ENCODE results near the gene CCDC158.
"Not testable (repeated sequence)": the region's sequence is repeated elsewhere in the genome, so short reads cannot be mapped to it uniquely, and the experiment has no call there.

Gene CCDC158

DNA sequence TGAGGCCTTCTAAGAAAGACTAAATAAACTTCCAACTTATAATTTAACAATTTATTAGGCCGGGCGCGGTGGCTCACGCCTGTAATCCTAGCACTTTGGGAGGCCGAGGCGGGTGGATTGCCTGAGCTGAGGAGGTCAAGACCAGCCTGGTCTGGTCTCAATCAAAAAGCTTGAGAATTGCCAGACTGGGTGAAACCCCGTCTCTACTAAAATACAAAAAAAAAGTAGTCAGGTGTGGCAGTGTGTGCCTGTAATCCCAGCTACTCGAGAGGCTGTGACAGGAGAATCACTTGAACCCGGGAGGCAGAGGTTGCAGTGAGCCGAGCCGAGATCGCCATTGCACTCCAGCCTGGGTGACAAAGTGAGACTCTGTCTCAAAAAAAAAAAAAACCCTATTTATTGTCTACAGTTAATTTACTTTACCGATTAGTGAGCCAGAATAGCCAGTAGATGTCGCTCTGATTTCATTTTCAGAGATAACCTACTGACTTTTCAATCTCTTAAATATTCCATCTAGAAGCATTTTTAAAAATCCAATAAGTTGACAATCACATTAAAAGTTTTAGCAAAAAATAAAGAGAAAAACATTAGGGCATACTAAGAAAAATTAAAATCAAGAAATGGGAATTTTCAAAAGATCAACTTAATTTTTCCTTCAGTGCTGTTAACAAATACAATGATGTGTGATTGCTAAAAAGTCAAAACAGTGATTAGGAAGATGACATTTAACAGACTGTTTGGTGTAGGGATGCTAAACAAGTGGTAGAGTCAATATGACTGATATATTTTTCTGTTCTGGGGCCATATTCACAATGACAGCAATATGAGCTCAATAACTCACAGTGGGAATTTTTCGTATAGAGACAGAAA lies 9.8 kb upstream of the CCDC158 start:
- DNase-seq (ENCODE audit: low spot score), result no peak

DNA sequence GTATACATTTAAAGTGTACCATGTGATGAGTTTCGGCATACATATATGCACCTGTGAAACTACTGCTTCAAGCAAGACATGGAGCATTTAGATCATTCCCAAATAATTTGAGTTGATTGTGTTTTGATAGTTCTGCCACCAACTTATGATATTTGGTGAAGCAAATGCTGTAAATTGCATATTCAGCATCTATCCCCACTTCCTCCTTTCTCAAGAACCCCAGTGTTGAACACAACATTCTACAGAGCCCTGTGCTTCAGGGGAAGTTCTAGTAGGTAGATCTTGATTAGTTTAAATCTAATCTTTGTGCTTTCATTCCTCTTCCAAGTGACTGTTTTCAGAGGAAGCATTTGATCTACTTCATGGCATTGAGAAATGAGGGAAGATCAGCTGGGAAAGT lies 8.7 kb upstream of the CCDC158 start:
- no peak for DNase-seq (ENCODE audit: low spot score)

DNA sequence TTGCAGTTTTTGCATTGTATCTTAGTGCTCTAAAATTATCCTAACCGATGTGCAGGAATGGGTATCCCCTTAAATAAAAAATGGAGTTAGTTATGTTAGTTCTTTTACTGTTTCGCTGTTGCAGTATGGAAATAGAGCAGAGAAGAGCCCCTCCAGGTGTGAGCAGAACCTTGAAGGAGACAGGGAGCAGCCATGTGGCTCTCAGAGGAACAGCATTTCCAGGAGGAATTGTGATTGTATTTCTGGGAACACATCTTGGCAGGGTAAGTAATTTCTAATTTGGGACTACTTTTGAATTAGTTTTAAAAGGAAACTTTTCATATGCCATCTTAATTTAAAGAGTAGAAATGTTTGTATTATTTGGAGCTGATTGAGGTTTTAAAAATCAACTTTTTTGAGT lies 5.3 kb upstream of the CCDC158 start:
- no peak for DNase-seq (ENCODE audit: low spot score)

DNA sequence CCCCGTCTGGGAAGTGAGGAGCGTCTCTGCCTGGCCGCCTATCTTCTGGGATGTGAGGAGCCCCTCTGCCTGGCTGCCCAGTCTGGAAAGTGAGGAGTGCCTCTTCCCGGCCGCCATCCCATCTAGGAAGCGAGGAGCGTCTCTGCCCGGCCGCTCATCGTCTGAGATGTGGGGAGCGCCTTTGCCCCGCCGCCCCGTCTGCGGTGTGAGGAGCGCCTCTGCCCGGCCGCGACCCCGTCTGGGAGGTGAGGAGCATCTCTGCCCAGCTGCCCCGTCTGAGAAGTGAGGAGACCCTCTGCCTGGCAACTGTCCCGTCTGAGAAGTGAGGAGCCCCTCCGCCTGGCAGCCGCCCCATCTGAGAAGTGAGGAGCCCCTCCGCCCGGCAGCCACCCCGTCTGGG lies 2.2 kb upstream of the CCDC158 start:
- DNase-seq (ENCODE audit: low spot score), result not testable (repeated sequence)

DNA sequence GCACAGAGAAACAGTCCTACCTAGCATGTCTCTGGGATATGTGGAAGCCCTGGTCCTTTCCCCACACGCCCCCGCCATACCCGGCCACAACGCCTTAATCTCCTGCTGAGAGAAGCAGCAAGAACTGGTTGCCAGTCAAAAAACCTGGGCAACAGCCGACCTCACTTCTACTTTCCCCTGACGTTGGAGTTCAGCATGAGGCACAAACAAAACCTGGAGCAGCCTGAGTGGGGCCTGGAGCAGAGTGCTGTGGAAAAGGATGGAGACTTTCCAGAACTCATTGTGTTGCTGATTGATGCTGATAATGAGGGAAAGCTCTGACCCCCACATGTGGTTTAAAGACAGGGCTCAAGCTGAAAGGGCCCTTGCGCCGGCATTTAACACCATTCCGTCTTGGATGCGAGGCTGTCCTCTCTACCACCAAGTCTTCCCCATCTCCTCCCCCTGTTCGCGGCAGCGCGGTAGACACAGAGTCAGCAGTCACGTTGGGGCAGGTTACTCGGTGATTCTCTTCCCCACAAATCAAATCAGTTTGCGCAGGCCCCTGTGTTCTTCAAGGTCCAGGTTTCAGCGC lies 666 bp downstream of the CCDC158 start:
- no peak for DNase-seq (ENCODE audit: low spot score)

DNA sequence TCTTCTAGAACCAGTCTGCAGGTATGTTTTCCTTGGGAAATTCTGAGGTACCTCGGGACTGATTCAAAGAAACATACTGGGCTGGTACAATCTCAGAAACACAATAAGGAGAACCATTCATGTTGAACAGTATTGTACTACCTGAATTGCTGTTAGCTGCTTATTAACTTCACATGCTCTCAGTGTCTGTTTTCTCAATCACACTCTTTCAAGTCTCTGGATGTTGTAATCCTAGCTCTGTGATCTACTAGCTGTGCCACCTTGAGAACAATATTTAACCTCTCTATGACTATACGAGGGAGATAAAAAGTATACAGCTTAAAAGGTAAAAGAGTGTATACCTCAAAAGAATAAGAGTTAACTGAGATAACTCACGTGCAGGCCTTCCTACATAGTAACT lies 10.3 kb downstream of the CCDC158 start:
- no peak for DNase-seq (ENCODE audit: low spot score)

DNA sequence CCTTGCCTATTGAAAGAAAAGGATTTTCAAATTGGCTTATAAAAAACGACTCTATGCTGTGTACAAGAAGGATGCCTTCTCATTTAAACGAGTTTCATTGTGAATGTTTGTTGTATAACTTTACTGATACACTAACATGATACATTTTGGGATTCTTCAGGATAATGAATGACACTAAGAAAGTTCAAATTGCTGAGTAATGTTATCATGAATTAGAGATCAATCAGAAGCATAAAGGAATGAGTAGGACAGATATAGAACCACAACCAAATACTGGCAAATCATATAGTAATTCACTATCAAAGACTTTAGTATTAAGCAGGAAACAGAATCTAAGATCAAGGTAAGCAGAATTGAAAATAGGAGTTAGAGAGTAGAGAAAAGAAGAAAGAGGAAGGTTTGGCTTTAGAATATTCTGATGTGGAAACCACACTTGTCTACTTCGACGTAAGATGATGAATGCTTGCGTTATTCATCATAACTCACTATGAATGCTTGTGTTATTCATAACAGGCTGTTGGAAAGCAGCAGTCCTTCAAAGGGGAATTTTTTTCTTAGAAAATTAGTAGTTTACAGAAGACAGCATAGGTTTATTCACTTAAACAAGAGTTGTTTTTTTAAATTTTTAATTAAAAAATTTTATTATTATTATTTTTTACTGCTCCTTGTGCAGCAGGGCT lies 13.4 kb downstream of the CCDC158 start:
- no peak for DNase-seq (ENCODE audit: low spot score)

DNA sequence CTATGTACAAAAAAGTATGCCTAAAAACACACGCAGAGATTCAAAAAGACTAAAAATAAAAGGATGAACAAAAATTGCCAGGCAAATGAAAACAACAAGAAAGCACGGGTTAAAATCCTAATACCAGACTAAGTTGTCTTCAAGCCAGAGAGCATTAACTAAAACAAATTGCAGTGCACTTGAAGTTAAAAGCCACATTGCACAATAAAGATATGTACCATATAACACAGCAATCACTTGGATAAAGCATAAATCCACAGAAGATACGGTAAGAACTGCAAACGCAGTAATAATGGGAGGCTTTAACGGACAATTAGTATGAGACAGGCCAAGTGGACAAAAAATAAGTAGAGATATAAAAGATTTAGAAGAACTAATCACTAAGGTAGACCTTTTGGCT lies 14.9 kb downstream of the CCDC158 start:
- no peak for DNase-seq (ENCODE audit: low spot score)

DNA sequence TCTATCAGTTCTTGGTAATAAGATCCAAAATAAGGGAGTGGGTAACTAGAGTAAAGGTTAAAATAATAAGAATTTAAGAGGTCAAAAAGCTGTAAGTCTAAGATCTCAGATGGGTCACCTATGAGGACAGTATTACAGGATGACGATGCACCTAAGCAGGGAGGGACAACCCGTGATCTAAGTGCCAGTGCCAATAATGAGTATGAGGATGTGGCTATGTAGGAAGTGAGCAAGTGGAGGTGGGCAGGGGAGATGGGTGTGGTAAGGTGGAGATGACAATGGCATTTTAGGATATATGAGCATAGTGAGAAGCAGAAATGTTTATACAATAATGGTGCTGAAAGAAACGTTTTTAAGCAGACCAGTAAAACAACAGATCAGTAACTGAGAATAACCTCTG lies 19.3 kb downstream of the CCDC158 start:
- no peak for DNase-seq (ENCODE audit: low spot score)

DNA sequence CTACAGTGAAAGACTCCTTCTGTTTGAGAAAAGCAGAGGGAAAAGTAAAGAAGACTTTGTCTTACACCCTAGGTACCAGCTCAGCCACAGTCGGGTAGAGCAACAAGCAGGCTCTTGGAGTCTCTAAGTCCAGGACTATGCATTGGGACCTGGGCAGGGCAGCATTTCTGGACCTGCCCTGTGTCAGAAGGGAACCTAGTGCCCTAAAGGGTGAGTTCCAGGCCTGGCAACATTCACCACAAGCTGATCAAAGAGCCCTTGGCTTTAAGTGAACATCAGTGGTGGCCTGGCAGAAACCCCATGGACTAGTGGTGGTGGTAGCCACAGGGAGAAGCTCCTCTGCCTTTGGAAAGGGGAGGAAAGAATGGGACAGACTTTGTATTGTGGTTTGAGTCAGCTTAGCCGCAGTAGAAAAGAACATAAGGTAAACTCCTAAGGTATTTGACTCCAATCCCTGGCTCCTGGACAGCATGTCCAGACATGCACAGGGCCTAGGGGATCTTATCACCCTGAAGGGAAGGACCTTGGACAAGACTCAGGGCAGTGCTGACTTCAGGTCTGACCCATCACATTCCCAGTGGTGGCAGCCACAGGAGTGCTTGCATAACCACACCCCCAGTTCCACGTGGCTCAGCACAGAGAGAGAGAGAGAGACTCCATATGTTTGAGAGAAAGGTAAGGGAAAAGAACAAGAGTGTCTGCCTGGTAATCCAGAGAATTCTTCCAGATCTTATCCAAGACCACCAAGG lies 32.6 kb downstream of the CCDC158 start:
- DNase-seq (ENCODE audit: low spot score), result no peak

DNA sequence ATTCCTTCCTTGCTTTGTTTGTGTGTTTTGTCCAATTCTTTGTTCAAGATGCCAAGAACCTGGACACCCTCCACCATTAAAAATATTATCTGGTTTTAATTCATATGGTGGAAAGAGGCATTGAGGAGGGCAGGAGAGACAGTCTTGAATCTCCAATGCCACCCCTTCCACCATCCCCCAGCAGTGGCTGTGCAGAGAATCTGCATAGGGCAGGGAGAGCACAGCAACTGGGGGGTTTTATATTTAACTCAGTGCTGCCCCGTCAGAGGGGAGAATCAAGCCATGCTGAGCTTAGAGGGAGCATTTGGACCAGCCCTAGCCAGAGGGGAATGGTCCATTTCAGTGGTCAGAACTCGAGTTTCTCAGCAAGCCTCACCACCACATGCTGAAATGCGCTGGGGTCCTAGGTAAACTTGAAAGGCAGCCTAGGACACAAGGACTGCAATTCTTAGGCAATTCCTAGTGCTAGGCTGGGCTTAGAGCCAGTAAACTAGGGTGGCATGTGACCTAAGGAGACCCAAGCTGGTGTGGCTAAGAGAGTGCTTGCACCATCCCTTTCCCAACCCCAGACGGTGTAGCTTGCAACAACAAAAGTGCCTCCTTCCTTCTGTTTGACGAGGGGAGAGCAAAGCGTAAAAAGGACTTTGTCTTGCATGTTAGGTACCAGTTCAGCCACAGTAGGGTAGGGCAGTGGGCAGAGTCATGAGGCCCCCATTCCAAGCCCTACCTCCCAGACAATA lies 34.2 kb downstream of the CCDC158 start:
- no peak for DNase-seq (ENCODE audit: low spot score)

DNA sequence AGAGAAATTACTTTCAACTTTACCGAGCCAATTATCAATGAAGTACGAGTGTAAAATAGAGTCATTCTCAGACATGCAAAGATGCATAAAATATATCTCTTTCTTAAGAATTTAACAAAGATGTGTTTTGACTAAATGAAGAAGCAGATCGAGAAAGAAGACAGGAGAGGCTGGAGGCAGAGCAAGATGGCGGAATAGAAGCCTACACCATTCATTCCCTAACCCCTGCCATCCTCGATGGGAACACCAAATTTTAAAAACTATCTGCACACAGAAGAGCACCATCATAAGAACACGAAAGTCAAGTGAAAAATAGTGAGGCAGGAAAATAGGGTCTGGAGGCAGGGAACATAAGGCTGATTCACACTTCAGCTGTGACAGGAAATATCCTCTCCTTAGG lies 35.0 kb downstream of the CCDC158 start:
- no peak for DNase-seq (ENCODE audit: low spot score)

DNA sequence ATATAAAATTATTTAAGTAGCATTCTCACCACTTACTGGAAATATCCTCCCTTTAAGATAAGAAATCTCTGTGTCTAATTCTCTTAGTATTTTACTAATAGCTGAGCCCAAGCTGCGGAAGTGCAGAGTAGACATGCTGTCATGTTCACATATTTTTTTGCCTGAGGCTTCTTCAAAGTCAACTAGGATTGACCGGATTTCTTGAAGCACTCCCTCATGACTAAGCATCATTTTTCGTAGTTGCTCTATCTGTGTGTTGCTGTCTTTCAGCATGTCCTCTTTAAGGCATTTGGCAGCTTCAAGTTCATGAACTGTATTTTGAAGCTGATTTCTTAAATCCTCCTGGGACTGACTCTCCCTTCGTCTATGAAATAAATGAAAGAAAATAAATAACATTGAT lies 36.9 kb downstream of the CCDC158 start:
- DNase-seq (ENCODE audit: low spot score), result no peak

DNA sequence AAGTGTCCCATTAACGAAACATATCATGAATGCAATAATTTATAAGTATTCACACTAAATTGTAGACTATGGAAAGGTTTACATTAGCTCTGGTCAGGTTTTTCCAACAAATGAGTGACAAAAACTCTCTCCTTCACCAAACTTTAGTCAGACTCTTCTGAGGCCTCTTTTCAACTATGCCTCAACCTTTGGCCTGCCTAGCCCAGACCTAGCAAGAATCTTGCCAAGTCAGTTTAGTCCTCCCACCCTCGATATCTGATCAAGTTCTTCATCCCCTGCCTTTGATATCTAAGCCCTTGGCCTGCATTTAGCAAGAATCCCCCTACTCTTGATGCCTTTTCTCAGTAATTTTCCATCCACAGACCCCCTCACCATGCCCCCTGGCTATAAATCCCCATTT lies 37.9 kb downstream of the CCDC158 start:
- no peak for DNase-seq (ENCODE audit: low spot score)

DNA sequence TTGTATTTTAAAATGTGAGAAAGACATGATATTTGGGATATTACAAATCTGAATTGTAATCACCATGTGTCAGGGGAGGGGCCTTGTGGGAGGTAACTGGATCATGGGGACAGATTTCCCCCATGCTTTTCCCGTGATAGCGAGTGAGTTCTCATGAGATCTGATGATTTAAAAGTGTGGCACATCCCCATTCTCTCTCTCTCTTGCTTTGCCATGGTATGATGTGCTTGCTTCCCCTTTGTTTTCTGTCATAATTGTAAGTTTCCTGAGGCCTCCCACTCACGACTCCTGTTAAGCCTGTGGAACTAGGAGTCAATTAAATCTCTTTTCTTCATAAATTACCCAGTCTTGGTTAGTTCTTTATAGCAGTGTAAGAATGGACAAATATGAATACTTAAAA lies 39.0 kb downstream of the CCDC158 start:
- DNase-seq (ENCODE audit: low spot score), result no peak

DNA sequence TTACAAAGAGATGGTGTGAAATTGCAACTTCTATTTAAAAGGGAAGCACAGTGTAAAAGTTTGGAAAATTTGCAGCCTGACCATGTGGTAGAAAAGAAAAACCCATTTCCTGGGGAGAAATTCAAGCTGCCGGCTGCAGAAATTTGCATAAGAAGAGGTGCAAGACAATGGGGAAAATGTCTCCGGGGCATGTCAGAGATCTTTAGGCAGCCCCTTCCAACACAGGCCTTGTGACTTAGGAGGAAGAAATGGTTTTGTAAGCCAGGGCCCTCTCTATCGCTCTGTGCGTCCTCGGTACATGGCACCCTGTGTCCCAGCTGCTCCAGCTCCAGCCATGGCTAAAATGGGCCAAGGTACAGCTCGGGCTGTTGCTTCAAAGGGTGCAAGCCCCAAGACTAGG lies 40.4 kb downstream of the CCDC158 start:
- DNase-seq (ENCODE audit: low spot score), result no peak

DNA sequence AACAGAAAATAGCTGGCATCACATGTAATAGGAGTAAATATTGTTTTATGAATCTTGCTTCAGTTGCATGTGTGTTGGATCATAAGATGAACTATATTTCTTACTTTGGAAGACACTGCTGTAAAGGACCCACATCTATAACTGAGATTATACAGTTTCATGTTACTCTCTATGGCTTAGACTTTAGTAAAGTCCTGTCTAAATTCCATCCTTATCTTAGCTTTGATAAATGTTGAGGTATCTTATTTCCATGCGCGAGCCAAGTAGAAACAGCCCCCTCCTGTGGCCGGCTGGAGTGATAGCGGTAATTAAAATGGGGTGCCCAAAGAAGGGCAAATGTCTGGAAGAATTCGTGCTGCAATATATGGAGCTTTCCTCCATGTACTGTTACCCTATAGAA lies 43.0 kb downstream of the CCDC158 start:
- no peak for DNase-seq (ENCODE audit: low spot score)

DNA sequence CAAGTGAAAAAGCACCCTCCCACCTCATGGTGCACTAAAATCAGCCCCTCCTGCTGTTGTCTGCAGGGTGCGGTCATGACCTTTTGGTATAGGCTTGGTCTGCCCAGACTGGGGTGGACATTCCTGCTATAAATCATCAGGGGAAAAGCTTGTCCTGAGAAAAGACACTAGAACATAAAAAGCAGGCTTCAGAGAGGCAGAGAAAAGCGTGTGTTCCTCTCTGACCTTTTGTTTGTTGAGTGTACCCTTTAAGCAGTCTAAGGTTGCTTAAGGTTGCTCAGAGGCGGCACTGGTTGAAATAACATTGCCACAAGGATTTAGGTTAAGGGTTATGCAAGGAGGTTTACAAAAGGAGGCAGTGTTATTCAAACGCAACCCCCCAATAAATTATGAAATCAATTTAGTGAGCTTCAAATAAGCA lies 43.5 kb downstream of the CCDC158 start:
- DNase-seq (ENCODE audit: low spot score), result no peak

DNA sequence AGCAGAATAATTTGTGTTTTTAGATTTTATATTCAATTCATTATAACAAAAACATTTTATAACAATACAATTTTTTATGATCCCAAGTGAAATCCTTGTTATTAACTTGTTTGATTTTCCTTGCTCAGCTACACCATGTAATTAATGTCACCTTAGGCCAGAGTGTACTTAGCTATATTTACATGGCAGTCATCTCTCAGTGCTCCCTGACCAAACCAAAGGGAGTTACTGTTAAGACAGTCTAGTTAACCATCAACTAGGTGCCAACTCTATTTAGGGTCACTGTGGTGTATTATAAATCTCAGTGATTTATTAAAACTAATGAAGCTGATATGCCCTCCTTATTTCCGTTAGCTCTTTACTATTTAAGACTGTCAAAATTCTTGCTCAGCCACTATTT lies 44.4 kb downstream of the CCDC158 start:
- DNase-seq (ENCODE audit: low spot score), result no peak

DNA sequence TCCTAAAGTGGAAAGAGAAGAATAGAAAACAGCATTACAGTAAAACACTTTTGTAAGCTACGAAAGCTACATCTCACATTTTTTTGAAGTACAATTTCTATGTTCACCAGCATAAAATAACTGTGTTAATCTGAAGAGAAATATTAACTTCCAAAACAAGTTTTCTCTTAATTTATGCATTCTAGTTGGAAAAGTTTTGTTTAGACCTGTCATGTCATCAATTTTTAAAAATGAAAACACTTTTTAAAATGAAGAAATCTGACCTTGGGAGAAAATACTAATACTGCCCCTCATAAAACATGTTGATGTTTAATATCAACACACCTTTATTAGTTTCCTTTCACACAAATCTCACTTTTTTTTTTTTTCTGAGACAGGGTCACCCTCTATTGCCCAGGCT lies 45.2 kb downstream of the CCDC158 start:
- DNase-seq (ENCODE audit: low spot score), result no peak

DNA sequence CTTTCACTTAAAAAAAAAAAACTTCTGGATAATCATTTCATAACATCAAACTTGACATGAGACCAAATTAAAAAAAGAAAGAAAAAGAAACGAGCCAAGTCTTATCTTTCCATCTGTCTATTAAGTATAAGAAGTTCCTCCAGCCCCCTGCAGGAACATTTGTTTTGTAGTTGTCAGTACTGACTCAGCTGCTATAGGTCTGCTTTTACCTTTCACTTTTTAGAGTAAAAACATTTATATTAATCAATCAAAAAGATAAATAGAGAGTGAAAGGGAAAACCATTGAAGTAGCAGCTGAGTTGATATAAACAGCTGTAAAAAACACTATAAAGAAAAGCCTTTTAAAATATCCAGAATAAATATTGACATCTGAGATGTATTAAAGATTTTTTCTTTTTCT lies 46.1 kb downstream of the CCDC158 start:
- DNase-seq (ENCODE audit: low spot score), result no peak

Data from left forelimb (tissue), 1 donor.